ENCODE results near the gene PTPRT. TPM values are rescaled to one million over a fixed set of nuclear protein-coding genes. Genes with fewer than 3 reads are reported as not detected.

PTPRT gene
- total RNA-seq, 1 experiment from 2014 or later, result not detected

DNA sequence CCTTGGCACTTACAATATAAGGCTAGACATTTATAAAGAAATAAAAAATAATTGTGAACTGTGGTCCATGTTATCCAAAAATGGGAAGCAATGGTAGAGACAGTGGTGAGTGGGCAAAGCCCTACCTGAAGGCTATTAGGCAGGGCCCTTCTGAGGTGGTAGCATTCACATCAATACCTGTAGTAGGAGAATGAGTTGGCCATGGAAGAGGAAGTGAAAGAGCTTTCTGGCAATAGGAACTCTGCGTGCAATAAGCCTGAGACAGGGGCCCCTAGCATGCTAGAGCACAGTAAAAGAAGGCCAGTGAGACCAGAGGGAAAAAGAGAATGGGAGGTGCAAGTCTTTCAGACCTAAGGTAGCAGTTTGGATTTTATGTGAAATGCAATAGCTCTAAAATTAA lies 754.5 kb downstream of the PTPRT start:
- Histone ChIP-seq H3K36me3 (ENCODE audit: control insufficient read depth, insufficient read depth, low read length) (no peaks in the 10 kb centered on the region), H3K27me3 (ENCODE audit: control insufficient read depth, insufficient read depth, low read length) (no peaks in the 10 kb centered on the region; the same call in 1 of the 2 replicates), H3K27ac (ENCODE audit: low read length) (no peak overlapping the region), H3K9me3 (ENCODE audit: control insufficient read depth, insufficient read depth, low read depth, low read length) (no peaks in the 10 kb centered on the region), H3K4me3 (ENCODE audit: low read depth in 2 of 2, low read length in 2 of 2) (no peak overlapping the region), H3K4me1 (ENCODE audit: control insufficient read depth, insufficient read depth, low read length) (no peaks in the 10 kb centered on the region)
- TF ChIP-seq POLR2AphosphoS5 (IDR thresholded peaks at IDR 0.05; ENCODE audit: low read depth, low read length) (no peak), SIN3A (IDR thresholded peaks at IDR 0.05; ENCODE audit: borderline replicate concordance, insufficient read depth, low read depth, low read length) (no peak), TCF7L2 (IDR thresholded peaks at IDR 0.05; ENCODE audit: low read depth, low read length) (no peak)
- TF ChIP-seq, protein P1, sequence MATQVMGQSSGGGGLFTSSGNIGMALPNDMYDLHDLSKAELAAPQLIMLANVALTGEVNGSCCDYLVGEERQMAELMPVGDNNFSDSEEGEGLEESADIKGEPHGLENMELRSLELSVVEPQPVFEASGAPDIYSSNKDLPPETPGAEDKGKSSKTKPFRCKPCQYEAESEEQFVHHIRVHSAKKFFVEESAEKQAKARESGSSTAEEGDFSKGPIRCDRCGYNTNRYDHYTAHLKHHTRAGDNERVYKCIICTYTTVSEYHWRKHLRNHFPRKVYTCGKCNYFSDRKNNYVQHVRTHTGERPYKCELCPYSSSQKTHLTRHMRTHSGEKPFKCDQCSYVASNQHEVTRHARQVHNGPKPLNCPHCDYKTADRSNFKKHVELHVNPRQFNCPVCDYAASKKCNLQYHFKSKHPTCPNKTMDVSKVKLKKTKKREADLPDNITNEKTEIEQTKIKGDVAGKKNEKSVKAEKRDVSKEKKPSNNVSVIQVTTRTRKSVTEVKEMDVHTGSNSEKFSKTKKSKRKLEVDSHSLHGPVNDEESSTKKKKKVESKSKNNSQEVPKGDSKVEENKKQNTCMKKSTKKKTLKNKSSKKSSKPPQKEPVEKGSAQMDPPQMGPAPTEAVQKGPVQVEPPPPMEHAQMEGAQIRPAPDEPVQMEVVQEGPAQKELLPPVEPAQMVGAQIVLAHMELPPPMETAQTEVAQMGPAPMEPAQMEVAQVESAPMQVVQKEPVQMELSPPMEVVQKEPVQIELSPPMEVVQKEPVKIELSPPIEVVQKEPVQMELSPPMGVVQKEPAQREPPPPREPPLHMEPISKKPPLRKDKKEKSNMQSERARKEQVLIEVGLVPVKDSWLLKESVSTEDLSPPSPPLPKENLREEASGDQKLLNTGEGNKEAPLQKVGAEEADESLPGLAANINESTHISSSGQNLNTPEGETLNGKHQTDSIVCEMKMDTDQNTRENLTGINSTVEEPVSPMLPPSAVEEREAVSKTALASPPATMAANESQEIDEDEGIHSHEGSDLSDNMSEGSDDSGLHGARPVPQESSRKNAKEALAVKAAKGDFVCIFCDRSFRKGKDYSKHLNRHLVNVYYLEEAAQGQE (IDR thresholded peaks at IDR 0.05; ENCODE audit: insufficient read depth in 1 of 2, low read depth in 2 of 2, low read length in 1 of 2), result no peak
- TF ChIP-seq, protein P2, sequence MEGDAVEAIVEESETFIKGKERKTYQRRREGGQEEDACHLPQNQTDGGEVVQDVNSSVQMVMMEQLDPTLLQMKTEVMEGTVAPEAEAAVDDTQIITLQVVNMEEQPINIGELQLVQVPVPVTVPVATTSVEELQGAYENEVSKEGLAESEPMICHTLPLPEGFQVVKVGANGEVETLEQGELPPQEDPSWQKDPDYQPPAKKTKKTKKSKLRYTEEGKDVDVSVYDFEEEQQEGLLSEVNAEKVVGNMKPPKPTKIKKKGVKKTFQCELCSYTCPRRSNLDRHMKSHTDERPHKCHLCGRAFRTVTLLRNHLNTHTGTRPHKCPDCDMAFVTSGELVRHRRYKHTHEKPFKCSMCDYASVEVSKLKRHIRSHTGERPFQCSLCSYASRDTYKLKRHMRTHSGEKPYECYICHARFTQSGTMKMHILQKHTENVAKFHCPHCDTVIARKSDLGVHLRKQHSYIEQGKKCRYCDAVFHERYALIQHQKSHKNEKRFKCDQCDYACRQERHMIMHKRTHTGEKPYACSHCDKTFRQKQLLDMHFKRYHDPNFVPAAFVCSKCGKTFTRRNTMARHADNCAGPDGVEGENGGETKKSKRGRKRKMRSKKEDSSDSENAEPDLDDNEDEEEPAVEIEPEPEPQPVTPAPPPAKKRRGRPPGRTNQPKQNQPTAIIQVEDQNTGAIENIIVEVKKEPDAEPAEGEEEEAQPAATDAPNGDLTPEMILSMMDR (IDR thresholded peaks at IDR 0.05), result no peak
- CTCF ChIA-PET, result no interaction called here
- no TSS peak for BruUV-seq (replicated peaks)
- intact Hi-C loops (cut with micrococcal nuclease; ENCODE audit: unreplicated experiment) (no loop called here), in situ Hi-C loops (cut with HindIII; ENCODE audit: low pct_unique_long_range_greater_than_20kb, low sequenced_read_pairs) (no loop called here)
- DNase-seq (ENCODE audit: low read depth, low spot score) (no peak), ATAC-seq (no peak)
- POLR2A ChIA-PET, result no interaction called here

DNA sequence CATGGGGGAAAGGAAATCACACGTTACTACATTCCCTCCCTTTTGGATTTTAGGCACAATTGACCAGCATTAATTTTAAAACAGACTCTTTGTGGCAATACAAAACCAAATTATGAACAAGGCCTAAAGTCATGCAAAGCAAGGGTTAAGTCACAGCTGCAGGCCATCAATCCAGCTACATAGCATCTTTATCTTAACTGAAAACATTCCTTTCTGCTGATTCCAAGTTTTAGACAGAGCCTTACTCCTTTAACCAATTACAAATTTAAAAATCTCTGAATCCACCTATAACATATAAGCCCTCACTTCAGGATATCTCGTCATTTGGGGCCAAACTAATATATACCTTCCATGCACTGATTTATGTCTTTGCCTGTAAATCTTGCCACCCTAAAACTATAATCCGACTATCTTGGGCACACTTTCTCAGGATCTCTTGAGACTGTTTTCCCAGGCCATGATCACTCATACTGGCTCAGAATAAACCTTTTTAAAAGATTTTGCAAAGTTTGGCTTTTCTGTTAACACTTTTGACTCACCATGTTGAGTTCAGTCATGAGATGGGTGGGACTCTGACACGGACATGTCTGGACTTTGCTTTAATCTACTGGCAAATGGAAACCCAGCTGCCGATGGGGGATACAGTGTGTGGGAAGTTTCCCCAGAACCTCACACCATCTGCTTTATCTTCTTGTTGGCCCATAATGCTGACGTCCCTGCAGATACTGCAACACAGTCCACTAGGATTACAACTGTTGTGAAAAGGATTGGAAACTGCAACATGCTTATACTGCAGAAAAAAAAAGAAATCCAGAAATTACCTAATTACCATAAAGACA lies 757.0 kb downstream of the PTPRT start:
- in situ Hi-C loops (cut with HindIII; ENCODE audit: low pct_unique_long_range_greater_than_20kb, low sequenced_read_pairs) (no loop called here), intact Hi-C loops (cut with micrococcal nuclease; ENCODE audit: unreplicated experiment) (no loop called here)
- H3K27me3 ChIP-seq (ENCODE audit: control insufficient read depth, insufficient read depth, low read length), result no peaks in the 10 kb centered on the region; the same call in 1 of the 2 replicates
- no peaks in the 10 kb centered on the region for H3K36me3 ChIP-seq (ENCODE audit: control insufficient read depth, insufficient read depth, low read length)
- no peaks in the 10 kb centered on the region for H3K4me1 ChIP-seq (ENCODE audit: control insufficient read depth, insufficient read depth, low read length)
- no TSS peak for BruUV-seq (replicated peaks)
- ChIA-PET CTCF (no interaction called here), POLR2A (no interaction called here)
- TF ChIP-seq, protein P2 (IDR thresholded peaks at IDR 0.05), result no peak
- no peak for TF ChIP-seq POLR2AphosphoS5 (IDR thresholded peaks at IDR 0.05; ENCODE audit: low read depth, low read length)
- TF ChIP-seq TCF7L2 (IDR thresholded peaks at IDR 0.05; ENCODE audit: low read depth, low read length), result no peak
- no peak for TF ChIP-seq SIN3A (IDR thresholded peaks at IDR 0.05; ENCODE audit: borderline replicate concordance, insufficient read depth, low read depth, low read length)
- TF ChIP-seq, protein P1 (IDR thresholded peaks at IDR 0.05; ENCODE audit: insufficient read depth in 1 of 2, low read depth in 2 of 2, low read length in 1 of 2), result no peak
- DNase-seq (ENCODE audit: low read depth, low spot score), result no peak
- H3K9me3 ChIP-seq (ENCODE audit: control insufficient read depth, insufficient read depth, low read depth, low read length), result no peaks in the 10 kb centered on the region
- H3K27ac ChIP-seq (ENCODE audit: low read length), result no peak overlapping the region
- ATAC-seq, result no peak
- no peak overlapping the region for H3K4me3 ChIP-seq (ENCODE audit: low read depth in 2 of 2, low read length in 2 of 2)

Measured in Panc1 (cell line).